Stimulated activated CD4-positive, alpha-beta T cell treated with anti-CD3 and anti-CD28 coated beads, Interleukin-1b, Interleukin-23, amount 100 ng/mL, for 4 hours (primary cell): ENCODE results near the gene WDR48.

ENCODE experiments used
- DNase-seq, 2 donors: peaks; one replicate each; pipeline ENCODE4 v3.0.0-alpha.2; 2020; ENCODE audit warnings: low read depth in 2 of 2

Gene WDR48

GRCh38 chr3:39138804-39139415 is 87.1 kb downstream of the WDR48 start:
- DNase-seq: no peak

GRCh38 chr3:39139442-39139841 is 87.6 kb downstream of the WDR48 start:
- DNase-seq: no peak

- DNase-seq: no peak
These were observed 88.6 kb downstream of the WDR48 start for GRCh38 chr3:39140341-39140971.

- DNase-seq: no peak
These were observed 89.6 kb downstream of the WDR48 start for GRCh38 chr3:39141171-39141995.

GRCh38 chr3:39142067-39142466 is 90.3 kb downstream of the WDR48 start:
- DNase-seq: no peak

- no peak for DNase-seq
These were observed 91.5 kb downstream of the WDR48 start for GRCh38 chr3:39143051-39143885.

- no peak for DNase-seq
These were observed 92.4 kb downstream of the WDR48 start for GRCh38 chr3:39144095-39144747.

GRCh38 chr3:39144748-39145380 is 93.0 kb downstream of the WDR48 start:
- DNase-seq: no peak

- DNase-seq: no peak
These were observed 94.3 kb downstream of the WDR48 start for GRCh38 chr3:39146083-39146501.
